MCF 10A (cell line): ENCODE results near the gene PLCL1. TPM values are rescaled to one million over a fixed set of nuclear protein-coding genes. Genes with fewer than 3 reads are reported as not detected.

Source experiments
- BruUV-seq: library from RNA; stranded (reverse); fragments of 400-500 nt; replicated peaks from 2 replicates; lab custom pipeline; 2021; lab: Mats Ljungman, UMichigan
- CTCF ChIA-PET: fragments of 300-600 bp; sonication (Branson Sonifier 250); formaldehyde crosslinking; extraction: SDS; loops from one replicate; lab custom pipeline; 2021; ENCODE audit warnings: antibody characterized with exemption, inconsistent platforms; lab: Yijun Ruan, JAX
- POLR2A ChIA-PET: fragments of 300-600, 350-650 bp; sonication (Branson Sonifier 250); formaldehyde crosslinking; extraction: SDS; loops from one replicate; lab custom pipeline; 2020; ENCODE audit warnings: antibody characterized with exemption, inconsistent platforms; lab: Yijun Ruan, JAX
- DNase-seq: peaks from one replicate; pipeline ENCODE4 v3.0.0-alpha.2; 2018; ENCODE audit not compliant: unreplicated experiment
- H3K27ac Mint-ChIP-seq: one replicate; pipeline ENCODE4 v1.8.0; 2022; ENCODE audit warnings: mild to moderate bottlenecking, low read depth, mixed read lengths; ENCODE audit not compliant: unreplicated experiment
- H3K27me3 Mint-ChIP-seq: one replicate; pipeline ENCODE4 v1.8.0; 2022; ENCODE audit warnings: mixed read lengths; ENCODE audit not compliant: insufficient read depth, unreplicated experiment
- H3K36me3 Mint-ChIP-seq: one replicate; pipeline ENCODE4 v1.8.0; 2022; ENCODE audit warnings: mild to moderate bottlenecking, moderate library complexity, mixed read lengths; ENCODE audit not compliant: insufficient read depth, unreplicated experiment
- H3K4me1 Mint-ChIP-seq: one replicate; pipeline ENCODE4 v1.8.0; 2022; ENCODE audit warnings: mixed read lengths; ENCODE audit not compliant: insufficient read depth, unreplicated experiment
- H3K4me3 Mint-ChIP-seq: one replicate; pipeline ENCODE4 v1.8.0; 2022; ENCODE audit warnings: mild to moderate bottlenecking, moderate library complexity, mixed read lengths; ENCODE audit not compliant: unreplicated experiment
- H3K9me3 Mint-ChIP-seq: one replicate; pipeline ENCODE4 v1.8.0; 2022; ENCODE audit warnings: mixed read lengths; ENCODE audit not compliant: unreplicated experiment
- intact Hi-C: fragments of 100-400 bp; cut with micrococcal nuclease; formaldehyde crosslinking; loops from 2 replicates; pipeline ENCODE4 v1.14.1; 2022
- total RNA-seq: library from RNA; stranded (reverse); gene quantifications from 2 replicates; pipeline ENCODE4 v1.2.3, GENCODE V29; 2022
- TF ChIP-seq, protein P1 (sequence below): fragments of 200-600 bp; IDR thresholded peaks from one replicate; pipeline ENCODE4 v1.8.0; 2022; ENCODE audit warnings: antibody characterized with exemption, mild to moderate bottlenecking; ENCODE audit not compliant: unreplicated experiment

The PLCL1 gene
- total RNA-seq, 1 experiment from 2014 or later, result 0.12 TPM

DNA sequence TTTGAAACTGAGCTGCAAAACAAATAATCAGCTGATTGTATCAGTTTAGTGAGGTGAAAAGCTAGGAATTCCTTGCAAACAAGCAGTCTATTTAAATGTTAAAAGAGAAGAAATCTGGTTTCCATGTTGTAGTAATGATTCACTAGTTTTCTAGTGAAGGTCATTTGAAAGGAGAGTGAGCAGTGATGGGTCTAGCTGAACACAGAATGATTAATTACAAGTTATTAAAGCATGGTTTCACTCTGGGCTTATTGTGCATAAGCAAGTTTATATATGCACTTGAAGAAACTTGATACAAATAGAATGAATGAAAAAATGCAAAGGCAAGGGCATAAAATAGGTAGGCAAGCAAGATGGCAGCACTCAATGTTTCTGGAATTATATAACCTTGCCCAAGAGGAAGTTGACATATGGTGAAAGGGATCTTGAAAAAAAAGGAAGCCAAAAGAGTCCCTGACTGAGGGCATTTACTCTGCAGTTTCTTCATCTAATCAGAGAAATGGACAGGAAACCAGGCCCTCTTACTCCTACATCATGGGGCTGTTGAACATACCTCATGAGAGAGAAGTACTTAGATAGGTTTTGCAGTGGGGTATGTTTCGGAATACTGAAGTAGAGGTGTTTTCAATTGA lies 53.2 kb downstream of the PLCL1 start:
- H3K36me3 Mint-ChIP-seq, result no peaks in the 10 kb centered on the region
- no peak for DNase-seq
- H3K4me3 Mint-ChIP-seq, result no peak overlapping the region
- H3K27ac Mint-ChIP-seq, result no peak overlapping the region
- TF ChIP-seq, protein P1, sequence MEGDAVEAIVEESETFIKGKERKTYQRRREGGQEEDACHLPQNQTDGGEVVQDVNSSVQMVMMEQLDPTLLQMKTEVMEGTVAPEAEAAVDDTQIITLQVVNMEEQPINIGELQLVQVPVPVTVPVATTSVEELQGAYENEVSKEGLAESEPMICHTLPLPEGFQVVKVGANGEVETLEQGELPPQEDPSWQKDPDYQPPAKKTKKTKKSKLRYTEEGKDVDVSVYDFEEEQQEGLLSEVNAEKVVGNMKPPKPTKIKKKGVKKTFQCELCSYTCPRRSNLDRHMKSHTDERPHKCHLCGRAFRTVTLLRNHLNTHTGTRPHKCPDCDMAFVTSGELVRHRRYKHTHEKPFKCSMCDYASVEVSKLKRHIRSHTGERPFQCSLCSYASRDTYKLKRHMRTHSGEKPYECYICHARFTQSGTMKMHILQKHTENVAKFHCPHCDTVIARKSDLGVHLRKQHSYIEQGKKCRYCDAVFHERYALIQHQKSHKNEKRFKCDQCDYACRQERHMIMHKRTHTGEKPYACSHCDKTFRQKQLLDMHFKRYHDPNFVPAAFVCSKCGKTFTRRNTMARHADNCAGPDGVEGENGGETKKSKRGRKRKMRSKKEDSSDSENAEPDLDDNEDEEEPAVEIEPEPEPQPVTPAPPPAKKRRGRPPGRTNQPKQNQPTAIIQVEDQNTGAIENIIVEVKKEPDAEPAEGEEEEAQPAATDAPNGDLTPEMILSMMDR, result no peak
- peaks cover 6% of the 10 kb centered on the region for H3K4me1 Mint-ChIP-seq
- CTCF ChIA-PET, result no interaction called here
- no TSS peak for BruUV-seq
- H3K9me3 Mint-ChIP-seq, result no peaks in the 10 kb centered on the region
- intact Hi-C loops, result no loop called here
- no peaks in the 10 kb centered on the region for H3K27me3 Mint-ChIP-seq
- POLR2A ChIA-PET, result no interaction called here

DNA sequence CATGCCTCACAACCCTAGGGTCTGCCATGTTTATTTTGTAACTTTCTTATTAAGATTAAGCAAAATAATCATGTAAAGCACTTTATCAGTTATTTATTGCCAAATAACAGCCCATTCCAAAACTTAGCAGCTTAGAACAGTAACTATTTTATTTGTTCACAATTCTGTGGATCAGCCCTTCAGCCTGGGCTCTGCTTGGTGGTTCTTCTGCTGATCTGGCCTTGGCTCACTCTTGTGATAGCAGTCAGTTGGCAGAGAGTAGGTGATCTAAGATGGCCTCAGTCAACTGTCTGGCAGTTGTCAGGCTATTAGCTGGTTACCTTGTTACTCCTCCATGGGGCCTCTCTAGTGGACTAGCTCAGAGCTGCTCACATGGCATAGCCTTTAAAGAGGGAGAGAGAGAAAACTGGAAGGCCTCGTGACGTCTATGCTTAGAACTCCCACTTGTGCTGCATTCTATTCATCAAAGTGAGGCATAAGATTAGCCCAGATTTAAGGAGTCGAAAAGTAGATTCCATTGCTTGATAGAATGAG lies 54.3 kb downstream of the PLCL1 start:
- Mint-ChIP-seq H3K9me3 (no peaks in the 10 kb centered on the region), H3K27me3 (no peaks in the 10 kb centered on the region), H3K27ac (no peak overlapping the region), H3K4me3 (no peak overlapping the region), H3K4me1 (peaks cover 8% of the 10 kb centered on the region), H3K36me3 (no peaks in the 10 kb centered on the region)
- no peak for DNase-seq
- ChIA-PET POLR2A (no interaction called here), CTCF (interaction anchor here (0.7 to 1.7 kb wide), 2 partner anchors 45 to 127 kb away, joined by 4 read pairs; no protein-coding TSS in a partner anchor)
- intact Hi-C loops, result no loop called here
- BruUV-seq, result no TSS peak
- TF ChIP-seq, protein P1, result no peak

DNA sequence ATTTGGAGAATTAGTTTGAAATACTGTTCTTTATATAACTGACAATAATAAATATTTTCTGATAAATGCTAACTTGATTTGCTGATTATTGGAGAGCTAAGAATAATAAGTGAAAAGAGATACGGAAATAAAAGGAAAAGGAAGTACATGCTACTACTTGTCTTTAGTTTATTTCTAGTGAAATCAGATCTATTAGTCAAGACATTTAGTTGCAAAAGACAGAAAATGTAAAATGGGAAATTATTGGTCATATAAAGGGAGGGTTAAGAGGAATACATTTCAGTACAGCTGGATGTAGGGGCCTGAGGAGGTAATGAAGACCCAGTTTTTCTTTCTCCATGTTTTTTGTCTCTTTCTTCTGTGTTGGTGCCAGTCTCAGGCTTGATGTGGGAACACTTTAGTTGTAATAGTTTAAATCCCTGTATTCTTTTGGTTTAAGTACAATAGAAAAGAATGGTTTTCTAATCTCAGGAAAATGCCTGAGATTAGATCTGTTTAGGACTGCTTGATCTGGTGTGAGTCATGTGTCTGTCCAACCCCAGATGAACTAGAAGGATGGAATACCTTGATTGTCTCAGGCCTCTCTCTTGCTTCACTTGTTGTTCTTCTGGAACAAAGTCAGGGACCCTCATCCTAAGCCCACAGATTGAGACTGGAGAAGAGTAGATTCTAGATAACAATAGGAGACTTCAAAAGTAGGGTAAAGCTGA lies 58.0 kb downstream of the PLCL1 start:
- Mint-ChIP-seq H3K36me3 (no peaks in the 10 kb centered on the region), H3K4me1 (peaks cover 8% of the 10 kb centered on the region), H3K27me3 (no peaks in the 10 kb centered on the region), H3K9me3 (no peaks in the 10 kb centered on the region), H3K4me3 (no peak overlapping the region), H3K27ac (no peak overlapping the region)
- BruUV-seq, result no TSS peak
- intact Hi-C loops, result no loop called here
- DNase-seq, result no peak
- TF ChIP-seq, protein P1, result no peak
- CTCF ChIA-PET, result interaction anchor here (0.6 kb wide), 1 partner anchor 632 kb away, joined by 6 read pairs; no protein-coding TSS in a partner anchor
- POLR2A ChIA-PET, result no interaction called here

DNA sequence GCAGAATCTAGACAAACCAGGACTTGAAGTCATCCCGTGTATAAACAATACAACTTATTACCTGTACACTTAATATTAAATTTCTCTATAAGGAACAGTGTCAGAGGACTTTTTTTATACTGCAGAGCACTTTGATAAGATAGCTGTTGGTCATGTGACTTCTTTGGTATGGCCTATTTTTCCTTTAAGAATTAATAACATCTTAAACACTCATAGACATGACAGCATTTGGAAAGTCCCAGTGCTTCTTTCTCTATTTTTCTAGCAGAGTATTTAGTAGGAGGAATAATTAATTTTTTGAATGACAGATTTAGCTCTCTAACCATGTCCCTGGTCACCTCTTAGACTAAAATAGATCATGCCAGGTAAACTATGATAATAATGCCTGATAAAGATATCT lies 59.4 kb downstream of the PLCL1 start:
- peaks cover 8% of the 10 kb centered on the region for H3K4me1 Mint-ChIP-seq
- ChIA-PET CTCF (interaction anchor here (0.6 kb wide), 1 partner anchor 236 kb away, joined by 3 read pairs; no protein-coding TSS in a partner anchor), POLR2A (no interaction called here)

More for the DNA sequence above, 59.4 kb downstream of the PLCL1 start:
- intact Hi-C loops, result no loop called here
- Mint-ChIP-seq H3K36me3 (no peaks in the 10 kb centered on the region), H3K4me3 (no peak overlapping the region), H3K9me3 (no peaks in the 10 kb centered on the region), H3K27ac (no peak overlapping the region), H3K27me3 (no peaks in the 10 kb centered on the region)
- no peak for DNase-seq
- TF ChIP-seq, protein P1, result no peak
- BruUV-seq, result no TSS peak
